Putamen (tissue), 1 donor: ENCODE results near the gene KCNQ2.
A peak's percentile ranks its signal among the peaks of the same experiment; 100 is the strongest.

ENCODE experiments used
- DNase-seq: peaks from one replicate; pipeline ENCODE4 v3.0.0-alpha.2; 2016; ENCODE audit warnings: low spot score

Gene KCNQ2

DNA sequence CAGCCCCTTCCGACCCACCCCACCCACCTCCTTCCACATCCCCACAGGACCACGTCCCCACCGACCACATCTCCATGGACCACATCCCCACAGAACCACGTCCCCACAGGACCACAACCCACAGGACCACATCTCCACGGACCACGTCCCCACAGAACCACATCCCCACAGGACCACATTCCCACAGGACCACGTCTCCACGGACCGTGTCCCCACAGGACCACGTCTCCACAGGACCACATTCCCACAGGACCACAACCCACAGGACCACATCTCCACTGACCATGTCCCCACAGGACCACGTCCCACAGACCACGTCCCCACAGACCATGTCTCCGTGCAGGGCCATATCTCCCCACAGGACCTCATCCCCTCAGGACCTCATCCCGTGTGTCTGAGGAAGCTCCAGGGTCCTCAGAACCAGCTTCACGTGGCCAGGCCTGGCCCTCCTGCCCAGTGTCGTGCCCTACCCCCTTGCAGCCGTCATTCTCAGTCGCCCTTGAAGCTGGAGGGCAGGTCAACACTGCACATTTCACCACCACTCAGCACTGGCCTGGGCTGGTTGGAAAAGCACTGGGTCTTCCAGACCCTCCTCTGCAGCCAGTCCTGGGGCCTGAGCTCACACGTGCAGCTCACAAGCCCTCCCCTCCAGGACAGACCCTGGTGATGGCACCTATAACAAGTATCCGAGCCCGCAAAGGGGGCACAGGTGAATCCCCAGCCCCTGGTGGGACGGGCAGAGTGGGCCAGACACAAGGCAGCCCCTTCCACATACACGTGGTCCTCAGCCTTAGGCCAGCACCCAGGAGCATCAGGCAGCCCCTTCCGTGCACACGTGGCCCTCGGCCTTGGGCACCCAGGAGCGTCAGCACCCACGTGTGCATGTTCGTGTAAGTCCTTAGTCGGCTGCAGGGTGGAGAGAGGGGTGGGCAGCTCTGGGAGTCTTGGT is 115.2 kb downstream of the KCNQ2 start:
- no peak for DNase-seq

GRCh38 chr20:63356511-63356910 is 115.9 kb downstream of the KCNQ2 start:
- no peak for DNase-seq

- DNase-seq: no peak
Observed at GRCh38 chr20:63355781-63356295, 116.6 kb downstream of the KCNQ2 start.

DNA sequence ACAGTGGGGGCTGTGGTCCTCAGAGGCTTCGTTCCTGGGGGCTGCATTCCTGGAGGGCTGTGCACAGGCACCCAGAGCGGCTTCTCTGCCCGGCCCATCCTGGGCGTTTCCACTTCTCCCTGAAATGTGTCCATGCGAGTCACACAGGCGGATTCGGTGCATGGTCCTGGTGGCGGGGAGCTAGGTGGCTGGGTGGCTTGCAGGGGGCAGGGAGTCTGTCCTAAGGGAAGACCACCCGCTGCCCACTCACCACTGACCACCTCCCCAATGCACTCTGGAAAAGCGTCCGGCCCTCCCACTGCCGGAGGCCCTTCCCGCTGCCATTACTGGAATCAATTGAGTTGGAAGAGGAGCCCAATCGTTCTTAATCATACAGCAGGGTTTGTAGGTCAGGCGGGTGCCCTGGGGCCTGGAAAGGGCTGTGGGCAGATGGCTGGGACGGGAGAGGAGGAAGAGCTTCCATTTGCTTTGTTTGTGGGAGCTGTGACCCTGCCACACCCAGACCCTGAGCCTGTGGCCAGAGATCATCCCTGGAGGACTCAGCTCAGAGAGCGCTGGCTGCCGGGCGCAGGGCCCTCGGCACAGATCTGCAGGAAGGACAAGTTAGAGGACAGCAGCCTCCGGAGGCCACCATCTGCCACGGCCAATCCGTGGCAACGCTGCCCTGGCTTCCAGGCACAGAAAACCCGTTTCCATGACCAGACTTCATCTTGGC is 117.7 kb downstream of the KCNQ2 start:
- DNase-seq: no peak

DNA sequence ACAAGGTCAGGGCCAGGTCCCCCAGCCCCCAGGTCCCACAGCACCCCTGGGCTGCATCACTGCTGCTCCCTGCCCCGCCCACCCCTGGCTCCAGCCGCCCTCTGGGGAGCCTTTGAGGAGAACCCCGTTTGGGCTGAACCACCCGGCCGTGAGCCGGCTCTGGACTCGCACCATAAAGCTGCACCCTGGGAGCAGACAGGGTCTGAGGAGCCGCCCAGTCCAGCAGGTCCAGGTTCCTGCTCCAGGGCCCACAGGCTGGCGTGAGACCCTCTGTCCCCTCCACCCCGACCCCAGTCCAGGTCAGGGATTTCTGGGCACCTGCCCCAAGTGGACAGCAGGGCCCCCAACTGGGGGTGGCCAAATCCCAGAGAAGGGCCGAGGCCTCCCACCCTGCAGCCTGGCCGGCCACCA is 119.6 kb downstream of the KCNQ2 start:
- no peak for DNase-seq

- DNase-seq: peak; percentile 44
Observed at GRCh38 chr20:63351811-63352591, 120.5 kb downstream of the KCNQ2 start.

DNA sequence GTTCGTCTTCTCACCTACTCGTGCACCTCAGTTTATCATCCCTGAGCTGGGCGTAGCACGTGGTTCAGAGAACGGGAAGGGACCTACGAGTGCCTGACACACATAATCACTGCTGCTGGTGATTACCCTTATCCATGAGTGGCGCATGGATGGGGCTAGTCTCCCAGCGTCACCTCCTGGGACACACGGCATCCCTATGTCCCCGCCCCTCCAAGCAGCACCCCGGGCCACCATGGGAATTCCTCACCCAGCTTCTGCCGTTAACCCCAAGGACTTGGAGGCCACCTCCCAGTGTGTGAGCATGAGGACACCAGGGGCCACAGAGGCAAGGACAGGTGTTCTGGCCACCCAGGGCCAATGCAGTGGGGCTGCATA is 121.1 kb downstream of the KCNQ2 start:
- DNase-seq: no peak

DNA sequence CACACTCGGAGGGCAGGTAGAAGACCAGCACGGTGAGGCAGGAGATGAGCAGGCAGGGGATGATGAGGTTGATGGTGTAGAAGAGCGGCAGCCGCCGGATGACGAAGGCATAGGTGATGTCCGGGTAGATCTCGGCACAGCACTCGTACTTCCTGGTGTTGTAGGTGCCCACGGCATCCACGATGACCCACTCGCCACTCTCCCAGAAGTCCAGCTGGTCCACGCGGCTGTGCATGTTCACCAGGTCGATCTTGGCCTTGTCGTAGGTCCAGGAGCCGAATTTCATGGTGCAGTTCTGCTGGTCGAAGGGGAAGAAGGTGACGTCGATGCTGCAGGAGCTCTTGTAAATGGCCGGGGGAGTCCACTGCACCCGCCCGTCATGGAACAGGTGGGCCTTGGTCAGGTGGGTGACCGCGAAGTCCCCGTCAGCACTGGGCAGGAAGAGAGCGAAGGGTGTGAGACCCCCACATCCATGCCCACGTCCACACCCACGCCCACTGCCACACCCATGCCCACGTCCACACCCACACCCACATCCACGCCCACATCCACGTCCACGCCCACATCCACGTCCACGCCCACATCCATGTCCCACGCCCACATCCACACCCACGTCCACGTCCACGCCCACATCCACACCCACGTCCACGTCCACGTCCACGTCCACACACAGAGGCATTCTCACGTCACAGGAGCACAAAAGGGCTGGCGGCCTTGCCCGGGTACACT is 121.7 kb downstream of the KCNQ2 start:
- DNase-seq: no peak
